ENCODE results near the gene ARHGEF12.

DNA sequence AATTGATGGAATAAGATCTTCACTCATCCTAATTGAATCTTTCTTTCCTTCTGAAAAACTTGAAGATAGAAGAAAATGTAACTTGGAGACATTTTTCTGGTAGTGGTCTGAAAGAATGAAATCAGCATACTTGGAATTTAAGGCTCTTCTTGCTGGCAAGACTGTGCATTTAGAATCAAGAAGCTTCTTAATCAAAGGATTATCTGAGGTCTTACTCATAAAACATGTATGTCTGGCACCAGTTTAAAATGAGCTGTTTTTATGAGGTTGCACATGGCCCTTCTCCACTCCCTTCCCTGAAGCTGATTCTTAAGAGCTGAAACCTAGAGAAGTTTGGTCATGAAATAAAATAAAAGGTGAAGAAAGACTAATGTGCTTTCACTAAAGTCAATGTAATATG lies 77.3 kb downstream of the ARHGEF12 start:
- TF ChIP-seq, protein P1, sequence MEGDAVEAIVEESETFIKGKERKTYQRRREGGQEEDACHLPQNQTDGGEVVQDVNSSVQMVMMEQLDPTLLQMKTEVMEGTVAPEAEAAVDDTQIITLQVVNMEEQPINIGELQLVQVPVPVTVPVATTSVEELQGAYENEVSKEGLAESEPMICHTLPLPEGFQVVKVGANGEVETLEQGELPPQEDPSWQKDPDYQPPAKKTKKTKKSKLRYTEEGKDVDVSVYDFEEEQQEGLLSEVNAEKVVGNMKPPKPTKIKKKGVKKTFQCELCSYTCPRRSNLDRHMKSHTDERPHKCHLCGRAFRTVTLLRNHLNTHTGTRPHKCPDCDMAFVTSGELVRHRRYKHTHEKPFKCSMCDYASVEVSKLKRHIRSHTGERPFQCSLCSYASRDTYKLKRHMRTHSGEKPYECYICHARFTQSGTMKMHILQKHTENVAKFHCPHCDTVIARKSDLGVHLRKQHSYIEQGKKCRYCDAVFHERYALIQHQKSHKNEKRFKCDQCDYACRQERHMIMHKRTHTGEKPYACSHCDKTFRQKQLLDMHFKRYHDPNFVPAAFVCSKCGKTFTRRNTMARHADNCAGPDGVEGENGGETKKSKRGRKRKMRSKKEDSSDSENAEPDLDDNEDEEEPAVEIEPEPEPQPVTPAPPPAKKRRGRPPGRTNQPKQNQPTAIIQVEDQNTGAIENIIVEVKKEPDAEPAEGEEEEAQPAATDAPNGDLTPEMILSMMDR (IDR thresholded peaks at IDR 0.05) = no peak
- TF ChIP-seq ZFX (IDR thresholded peaks at IDR 0.05; ENCODE audit: borderline replicate concordance) = no peak

All from 22Rv1 (cell line).